AG09309 (cell line): ENCODE results near the gene CROCC2.

ENCODE experiments used
- DNase-seq: peaks from one replicate; pipeline ENCODE4 v3.0.0-alpha.2; 2010; ENCODE audit warnings: low read depth
- H3K4me3 ChIP-seq: 2 replicates; pipeline ENCODE4 v1.5.1; 2011; ENCODE audit warnings: mild to moderate bottlenecking, low read depth, low read length, moderate library complexity; ENCODE audit not compliant: control insufficient read depth
- CTCF ChIP-seq: IDR thresholded peaks from 2 replicates; pipeline ENCODE4 v1.5.1; 2011; ENCODE audit warnings: mild to moderate bottlenecking, low read depth, low read length, inconsistent platforms; ENCODE audit not compliant: insufficient read depth, control insufficient read depth; ENCODE audit errors: missing control alignments

Gene CROCC2

DNA sequence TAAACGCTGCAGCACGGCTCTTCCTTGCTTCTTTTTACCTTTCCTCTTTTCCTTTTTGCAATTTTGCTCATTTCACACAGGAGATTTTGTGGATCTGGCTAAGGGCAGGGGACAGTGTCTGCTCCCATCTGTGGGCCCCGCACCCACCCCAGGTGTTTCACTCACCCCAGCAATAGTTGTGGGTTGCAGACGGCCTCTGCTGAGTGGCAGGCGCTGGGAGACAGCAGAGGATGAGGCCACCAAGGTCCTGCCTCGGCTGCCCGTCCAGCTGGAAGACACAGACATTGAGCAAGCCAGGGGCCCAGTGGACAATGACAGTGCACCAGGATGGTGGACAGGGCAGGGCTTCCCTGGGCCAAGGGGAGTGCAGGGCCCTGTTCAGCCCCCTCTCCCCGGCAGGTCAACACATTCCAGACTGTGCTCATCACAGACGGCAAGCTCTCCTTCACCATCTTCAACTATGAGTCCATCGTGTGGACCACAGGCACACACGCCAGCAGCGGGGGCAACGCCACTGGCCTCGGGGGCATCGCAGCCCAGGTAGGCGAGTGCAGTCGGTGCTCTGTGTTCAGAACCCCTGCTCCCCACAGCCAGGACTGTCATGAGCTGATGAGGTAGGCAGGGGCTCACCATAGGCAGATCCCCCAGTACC is 127.3 kb downstream of the CROCC2 start:
- no peak for DNase-seq
- TF ChIP-seq CTCF, result no peak
- no peak overlapping the region for H3K4me3 ChIP-seq

DNA sequence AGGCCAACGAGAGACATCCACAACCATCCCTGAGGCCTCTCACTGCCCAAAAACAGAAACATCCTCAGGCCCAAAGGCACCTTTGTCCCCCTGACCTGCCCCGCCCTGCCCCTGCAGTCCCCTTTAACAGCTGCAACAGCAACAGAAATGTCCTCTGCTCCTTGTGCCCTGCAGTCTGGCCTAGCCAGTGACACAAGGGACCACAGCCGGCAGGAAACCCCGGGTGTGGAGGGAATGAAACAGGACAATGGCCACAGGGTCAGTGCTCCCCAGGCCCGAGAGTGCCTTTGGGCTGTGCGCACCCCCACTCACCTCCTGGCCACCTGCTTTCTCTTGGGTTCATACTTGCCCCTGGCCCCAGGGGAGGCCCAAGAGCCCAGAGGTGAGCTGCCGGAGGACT is 127.9 kb downstream of the CROCC2 start:
- no peak overlapping the region for H3K4me3 ChIP-seq
- DNase-seq, result no peak
- no peak for TF ChIP-seq CTCF

GRCh38 chr2:241034490-241035141 is 128.5 kb downstream of the CROCC2 start:
- no peak overlapping the region for H3K4me3 ChIP-seq
- no peak for TF ChIP-seq CTCF
- DNase-seq, result no peak

- H3K4me3 ChIP-seq, result no peak overlapping the region
- TF ChIP-seq CTCF, result no peak
- DNase-seq, result no peak
Measured at GRCh38 chr2:241035142-241035817, 129.1 kb downstream of the CROCC2 start.

- no peak overlapping the region for H3K4me3 ChIP-seq
- no peak for DNase-seq
- no peak for TF ChIP-seq CTCF
Measured at GRCh38 chr2:241035818-241036396, 129.8 kb downstream of the CROCC2 start.

DNA sequence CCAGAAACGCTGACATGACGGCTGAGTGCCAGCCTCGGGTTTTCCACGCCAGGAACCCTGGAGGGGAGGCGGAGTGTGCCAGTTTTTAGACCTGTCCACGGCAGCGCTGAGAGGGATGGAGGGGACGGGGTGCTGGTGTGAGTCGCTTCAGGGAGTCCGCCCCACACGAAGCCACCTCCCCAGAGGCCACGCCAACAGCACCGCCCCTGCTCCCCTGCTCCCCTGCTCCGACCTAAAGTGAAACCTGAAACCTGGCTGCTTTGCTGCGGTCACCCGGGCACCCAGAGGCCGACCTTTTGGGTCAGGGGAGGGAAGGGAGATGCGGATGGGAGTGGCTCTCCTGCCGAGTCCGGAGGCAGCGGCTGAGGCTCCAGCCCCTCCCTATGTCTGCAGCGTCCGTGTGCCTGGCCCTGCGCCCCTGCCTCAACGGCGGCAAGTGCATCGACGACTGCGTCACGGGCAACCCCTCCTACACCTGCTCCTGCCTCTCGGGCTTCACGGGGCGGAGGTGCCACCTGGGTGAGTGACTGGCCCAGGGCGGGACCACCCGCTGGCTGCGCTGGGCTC is 130.3 kb downstream of the CROCC2 start:
- no peak for DNase-seq
- no peak overlapping the region for H3K4me3 ChIP-seq
- TF ChIP-seq CTCF, result no peak
